HG03342 (cell line): ENCODE data around the gene OPA3.
A peak's percentile ranks its signal among the peaks of the same experiment; 100 is the strongest.

Experiments used
- ATAC-seq: cut with Tn5 transposase; IDR thresholded peaks from one replicate; pipeline ENCODE4 v1.9.1; 2021; ENCODE audit warnings: mild to moderate bottlenecking, moderate library complexity; ENCODE audit not compliant: unreplicated experiment

Gene OPA3

GRCh38 chr19:45484273-45484945, 100.2 kb downstream of the OPA3 start:
- no peak for ATAC-seq

GRCh38 chr19:45483033-45483432, 101.6 kb downstream of the OPA3 start:
- no peak for ATAC-seq

GRCh38 chr19:45478454-45479238, 106.0 kb downstream of the OPA3 start:
- peak; percentile 60 for ATAC-seq

GRCh38 chr19:45477713-45478453, 106.7 kb downstream of the OPA3 start:
- no peak for ATAC-seq
